ENCODE data around the gene CUL2. TPM values are rescaled to one million over a fixed set of nuclear protein-coding genes. Genes with fewer than 3 reads are reported as not detected.

CUL2 gene
- total and polyA plus RNA-seq, 2 of the 4 experiments (the other 2 are of a cell fraction): 18.9 to 36.6 TPM

- TF ChIP-seq ELK1 (IDR thresholded peaks at IDR 0.05; ENCODE audit: borderline replicate concordance, low read depth, low read length): no peak
- no peak for TF ChIP-seq MXI1 (IDR thresholded peaks at IDR 0.05; ENCODE audit: borderline replicate concordance, low read depth, low read length)
- no peak for TF ChIP-seq RAD21 (IDR thresholded peaks at IDR 0.05; ENCODE audit: low read length)
- TF ChIP-seq CEBPB (IDR thresholded peaks at IDR 0.05; ENCODE audit: low read depth, low read length): no peak
- no peak for TF ChIP-seq CTCF (conservative IDR thresholded peaks at IDR 0.05; ENCODE audit: low read depth, low read length)
- Histone ChIP-seq H3K14ac (replicated peaks; ENCODE audit: low read depth, low read length) (no peak overlapping the region), H3K23ac (ENCODE audit: low read depth, low read length) (no peak overlapping the region), H2AK5ac (ENCODE audit: low read depth, low read length) (no peak overlapping the region), H3K9me3 (ENCODE audit: control insufficient read depth, insufficient read depth, low read length) (no peaks in the 10 kb centered on the region), H3K27ac (ENCODE audit: insufficient read depth, low read length) (no peak overlapping the region), H2BK20ac (ENCODE audit: low read depth, low read length) (no peak overlapping the region; the same call in 1 of the 2 replicates), H2BK120ac (ENCODE audit: low read depth, low read length) (no peak overlapping the region), H3K9me1 (ENCODE audit: insufficient read depth, low read length) (peaks cover 10% of the 10 kb centered on the region), H4K5ac (ENCODE audit: low read depth, low read length) (no peak overlapping the region), H3K4me1 (ENCODE audit: control insufficient read depth, insufficient read depth, low read length) (peaks cover 13% of the 10 kb centered on the region), H3K79me1 (ENCODE audit: low read depth in 1 of 2, low read length in 2 of 2) (peaks cover 40 to 51% of the 10 kb centered on the region in 2 experiments), H3K18ac (ENCODE audit: low read depth, low read length) (no peak overlapping the region), H2AK9ac (replicated peaks; ENCODE audit: low read depth, low read length, poor library complexity) (no peak overlapping the region), H4K91ac (ENCODE audit: insufficient read depth, low read depth, low read length) (no peak overlapping the region), H3K4me3 (ENCODE audit: insufficient read depth, low read depth, low read length) (no peak overlapping the region), H2BK15ac (ENCODE audit: low read depth, low read length) (0 out of 3 replicates have a peak overlapping the region, but pooled peaks have one; percentile 13), H3K36me3 (ENCODE audit: control insufficient read depth, insufficient read depth, low read length) (peaks cover 10% of the 10 kb centered on the region), H4K20me1 (ENCODE audit: insufficient read depth, low read length) (peaks cover 2% of the 10 kb centered on the region; the same call in 1 of the 2 replicates), H3K56ac (ENCODE audit: extremely low read depth, insufficient read depth, low read length) (no peak overlapping the region), H2AFZ (replicated peaks; ENCODE audit: low read length, poor library complexity) (no peak overlapping the region), H3K9ac (ENCODE audit: low read depth, low read length) (no peak overlapping the region), H2BK5ac (ENCODE audit: low read depth, low read length, poor library complexity, severe bottlenecking) (peak overlapping the region; percentile 46), H3K4me2 (ENCODE audit: low read depth, low read length) (peak overlapping the region; percentile 19; the same call in 1 of the 2 replicates), H4K8ac (ENCODE audit: low read depth in 2 of 2, low read length in 2 of 2) (peak overlapping the region in 1 of 2 experiments; percentile 4; a peak in 2 of 4 replicates), H3K4ac (ENCODE audit: low read depth, low read length) (no peak overlapping the region; the same call in 1 of the 2 replicates), H3K27me3 (ENCODE audit: control insufficient read depth, insufficient read depth, low read length) (no peaks in the 10 kb centered on the region)
- in situ Hi-C loops (cut with MboI; ENCODE audit: low sequenced_read_pairs): no loop called here
- no TSS peak for BruUV-seq (replicated peaks)
- dilution Hi-C loops (cut with HindIII; ENCODE audit: low sequenced_read_pairs, unreplicated experiment): no loop called here
- intact Hi-C loops (cut with micrococcal nuclease): no loop called here
- POLR2A ChIA-PET (ENCODE audit: unreplicated experiment): no interaction called here
- DNase-seq (peak; percentile 53), ATAC-seq (ENCODE audit: low read depth) (no peak)
- CTCF ChIA-PET: interaction anchor here (0.6 kb wide), 1 partner anchor 18 kb away, joined by 3 read pairs; no protein-coding TSS in a partner anchor
These were observed 30.7 kb downstream of the CUL2 start for GRCh38 chr10:35059481-35059880.

Data from IMR-90 (cell line).